Body of pancreas (tissue), 4 donors: ENCODE measurements around the gene GRHL3.

Experiments used
- POLR2A ChIP-seq, 3 donors: fragments of 450-650 bp; IDR thresholded peaks; one replicate each; pipeline ENCODE4 v1.6.1; 2016; ENCODE audit warnings: antibody characterized with exemption in 3 of 3, mild to moderate bottlenecking in 2 of 3
- TF ChIP-seq, protein P1 (sequence below), 7 experiments: fragments of 450-650 bp in 4 of 7; fragments of 200-600 bp in 3 of 7; sonication (generic) in 3 of 7; IDR thresholded peaks; one replicate each; pipeline ENCODE4 v1.5.1; 2016 to 2019; ENCODE audit warnings: antibody characterized with exemption in 7 of 7

DNA sequence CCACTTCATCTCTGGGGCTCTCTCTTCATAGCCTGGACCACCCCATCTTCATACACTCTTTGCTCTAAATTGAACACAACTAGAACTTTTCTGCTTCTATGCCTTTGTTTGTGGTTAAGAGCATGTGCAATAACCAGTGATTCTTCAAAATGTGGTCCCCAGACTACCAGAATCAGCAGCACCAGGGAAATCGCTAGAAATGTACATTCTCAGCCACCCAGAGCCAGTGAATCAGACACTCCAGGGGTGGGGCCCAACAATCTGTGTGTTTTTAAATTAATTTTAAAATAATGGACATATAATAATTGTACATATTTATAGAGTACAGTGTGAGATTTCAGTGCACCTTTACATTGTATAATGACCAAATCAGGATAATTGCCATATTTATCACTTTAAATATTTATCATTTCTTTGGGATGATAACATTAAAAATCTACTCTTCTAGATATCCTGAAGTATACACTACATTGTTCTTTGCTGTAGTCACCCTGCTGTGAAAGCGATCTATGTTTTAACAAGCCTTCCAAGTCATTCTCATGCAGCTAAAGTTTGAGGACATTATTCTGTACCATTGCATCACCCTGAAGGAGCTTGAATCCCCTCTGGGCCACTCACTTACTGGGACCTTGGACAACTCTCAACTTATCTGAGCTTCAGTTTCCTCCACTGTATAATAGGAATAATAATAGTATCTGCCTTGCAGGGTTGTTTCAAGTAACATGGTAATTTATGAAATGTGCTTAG, 10.8 kb downstream of the GRHL3 start:
- TF ChIP-seq POLR2A (IDR thresholded peaks at IDR 0.05) = no peak
- TF ChIP-seq, protein P1, sequence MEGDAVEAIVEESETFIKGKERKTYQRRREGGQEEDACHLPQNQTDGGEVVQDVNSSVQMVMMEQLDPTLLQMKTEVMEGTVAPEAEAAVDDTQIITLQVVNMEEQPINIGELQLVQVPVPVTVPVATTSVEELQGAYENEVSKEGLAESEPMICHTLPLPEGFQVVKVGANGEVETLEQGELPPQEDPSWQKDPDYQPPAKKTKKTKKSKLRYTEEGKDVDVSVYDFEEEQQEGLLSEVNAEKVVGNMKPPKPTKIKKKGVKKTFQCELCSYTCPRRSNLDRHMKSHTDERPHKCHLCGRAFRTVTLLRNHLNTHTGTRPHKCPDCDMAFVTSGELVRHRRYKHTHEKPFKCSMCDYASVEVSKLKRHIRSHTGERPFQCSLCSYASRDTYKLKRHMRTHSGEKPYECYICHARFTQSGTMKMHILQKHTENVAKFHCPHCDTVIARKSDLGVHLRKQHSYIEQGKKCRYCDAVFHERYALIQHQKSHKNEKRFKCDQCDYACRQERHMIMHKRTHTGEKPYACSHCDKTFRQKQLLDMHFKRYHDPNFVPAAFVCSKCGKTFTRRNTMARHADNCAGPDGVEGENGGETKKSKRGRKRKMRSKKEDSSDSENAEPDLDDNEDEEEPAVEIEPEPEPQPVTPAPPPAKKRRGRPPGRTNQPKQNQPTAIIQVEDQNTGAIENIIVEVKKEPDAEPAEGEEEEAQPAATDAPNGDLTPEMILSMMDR (IDR thresholded peaks at IDR 0.05) = no peak
